SU-DHL-6 (cell line): ENCODE measurements around the gene PICALM.

Source experiments
- EZH2phosphoT487 ChIP-seq: fragments of 200-600 bp; sonication (generic), shearing (Covaris generic); conservative IDR thresholded peaks from 2 replicates; pipeline ENCODE4 v1.6.1; 2018; ENCODE audit warnings: mild to moderate bottlenecking, antibody characterized with exemption, low read length, moderate library complexity, mixed read lengths
- TF ChIP-seq, protein P1 (sequence below): fragments of 200-600 bp; sonication (generic); IDR thresholded peaks from one replicate; pipeline ENCODE4 v1.5.1; 2017; ENCODE audit warnings: antibody characterized with exemption, mild to moderate bottlenecking, low read length, moderate library complexity; ENCODE audit not compliant: insufficient read depth, poor library complexity, severe bottlenecking

DNA sequence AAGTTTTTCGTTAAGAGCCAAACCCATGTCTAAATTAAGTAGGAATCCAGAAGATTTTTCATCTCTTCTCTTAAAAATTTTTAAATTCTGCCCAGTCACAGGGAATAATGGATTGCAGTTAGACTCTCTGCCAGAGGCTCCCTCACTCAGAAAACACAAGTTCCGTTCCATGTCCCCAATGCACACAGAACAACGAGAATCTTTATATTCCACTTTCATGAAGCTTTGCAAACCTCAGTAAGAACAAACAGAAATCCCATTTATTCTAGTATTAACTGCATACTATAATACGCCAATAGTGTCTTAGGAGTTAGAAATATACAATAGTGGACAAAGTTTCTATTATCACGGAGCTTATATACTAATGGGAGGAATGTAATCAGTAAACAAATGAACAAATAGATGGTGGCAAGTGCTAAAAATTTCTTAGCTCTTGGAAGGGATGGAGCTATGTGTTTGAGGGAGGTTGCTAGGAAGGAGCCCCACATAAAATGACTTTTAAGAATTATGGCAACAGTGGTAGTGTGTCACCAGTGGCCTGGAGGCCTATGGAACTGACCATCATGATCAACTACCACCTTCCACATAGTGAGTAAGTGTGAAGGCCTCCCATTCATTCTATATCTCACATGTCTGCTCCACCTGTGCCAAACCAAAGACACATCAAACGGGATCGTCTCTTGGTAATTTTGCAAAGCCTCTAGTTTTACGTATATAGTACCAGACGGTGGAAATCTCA lies 24.9 kb downstream of the PICALM start:
- TF ChIP-seq, protein P1, sequence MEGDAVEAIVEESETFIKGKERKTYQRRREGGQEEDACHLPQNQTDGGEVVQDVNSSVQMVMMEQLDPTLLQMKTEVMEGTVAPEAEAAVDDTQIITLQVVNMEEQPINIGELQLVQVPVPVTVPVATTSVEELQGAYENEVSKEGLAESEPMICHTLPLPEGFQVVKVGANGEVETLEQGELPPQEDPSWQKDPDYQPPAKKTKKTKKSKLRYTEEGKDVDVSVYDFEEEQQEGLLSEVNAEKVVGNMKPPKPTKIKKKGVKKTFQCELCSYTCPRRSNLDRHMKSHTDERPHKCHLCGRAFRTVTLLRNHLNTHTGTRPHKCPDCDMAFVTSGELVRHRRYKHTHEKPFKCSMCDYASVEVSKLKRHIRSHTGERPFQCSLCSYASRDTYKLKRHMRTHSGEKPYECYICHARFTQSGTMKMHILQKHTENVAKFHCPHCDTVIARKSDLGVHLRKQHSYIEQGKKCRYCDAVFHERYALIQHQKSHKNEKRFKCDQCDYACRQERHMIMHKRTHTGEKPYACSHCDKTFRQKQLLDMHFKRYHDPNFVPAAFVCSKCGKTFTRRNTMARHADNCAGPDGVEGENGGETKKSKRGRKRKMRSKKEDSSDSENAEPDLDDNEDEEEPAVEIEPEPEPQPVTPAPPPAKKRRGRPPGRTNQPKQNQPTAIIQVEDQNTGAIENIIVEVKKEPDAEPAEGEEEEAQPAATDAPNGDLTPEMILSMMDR = no peak
- TF ChIP-seq EZH2phosphoT487 = no peak
